ENCODE measurements around the gene ARSG. TPM values are rescaled to one million over a fixed set of nuclear protein-coding genes. Genes with fewer than 3 reads are reported as not detected.
"Not testable (repeated sequence)": the region's sequence is repeated elsewhere in the genome, so short reads cannot be mapped to it uniquely, and the experiment has no call there.

ARSG gene
- total and polyA plus RNA-seq, 4 donors: 1.5 to 5.4 (median 2.3) TPM

- Histone ChIP-seq H3K27ac (ENCODE audit: low read depth in 1 of 2, low read length in 2 of 2) (no peak overlapping the region), H3K27me3 (ENCODE audit: control insufficient read depth in 4 of 4, insufficient read depth in 4 of 4, low read length in 3 of 4) (no peaks in the 10 kb centered on the region), H3K36me3 (ENCODE audit: control insufficient read depth in 4 of 4, insufficient read depth in 3 of 4, low read depth in 1 of 4, low read length in 3 of 4) (no peaks in the 10 kb centered on the region), H3K4me3 (ENCODE audit: low read depth in 1 of 3, low read length in 3 of 3) (no peak overlapping the region), H3K9ac (ENCODE audit: low read depth in 1 of 2, low read length in 2 of 2) (no peak overlapping the region), H3K9me3 (ENCODE audit: control insufficient read depth in 4 of 4, low read length in 3 of 4) (peaks cover 0 to 2% (median 0%) of the 10 kb centered on the region in 4 donors), H3K4me1 (ENCODE audit: control insufficient read depth in 4 of 4, insufficient read depth in 4 of 4, low read length in 3 of 4) (peaks cover 0 to 6% (median 5%) of the 10 kb centered on the region in 4 donors)
- WGBS: 97% methylated on average over 7 of the region's 7 CpGs
- TF ChIP-seq, protein P1, sequence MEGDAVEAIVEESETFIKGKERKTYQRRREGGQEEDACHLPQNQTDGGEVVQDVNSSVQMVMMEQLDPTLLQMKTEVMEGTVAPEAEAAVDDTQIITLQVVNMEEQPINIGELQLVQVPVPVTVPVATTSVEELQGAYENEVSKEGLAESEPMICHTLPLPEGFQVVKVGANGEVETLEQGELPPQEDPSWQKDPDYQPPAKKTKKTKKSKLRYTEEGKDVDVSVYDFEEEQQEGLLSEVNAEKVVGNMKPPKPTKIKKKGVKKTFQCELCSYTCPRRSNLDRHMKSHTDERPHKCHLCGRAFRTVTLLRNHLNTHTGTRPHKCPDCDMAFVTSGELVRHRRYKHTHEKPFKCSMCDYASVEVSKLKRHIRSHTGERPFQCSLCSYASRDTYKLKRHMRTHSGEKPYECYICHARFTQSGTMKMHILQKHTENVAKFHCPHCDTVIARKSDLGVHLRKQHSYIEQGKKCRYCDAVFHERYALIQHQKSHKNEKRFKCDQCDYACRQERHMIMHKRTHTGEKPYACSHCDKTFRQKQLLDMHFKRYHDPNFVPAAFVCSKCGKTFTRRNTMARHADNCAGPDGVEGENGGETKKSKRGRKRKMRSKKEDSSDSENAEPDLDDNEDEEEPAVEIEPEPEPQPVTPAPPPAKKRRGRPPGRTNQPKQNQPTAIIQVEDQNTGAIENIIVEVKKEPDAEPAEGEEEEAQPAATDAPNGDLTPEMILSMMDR (IDR thresholded peaks at IDR 0.05; ENCODE audit: low read depth, low read length, missing input control): no peak
- TF ChIP-seq MAX (IDR thresholded peaks at IDR 0.05) (no peak), HNF4G (IDR thresholded peaks at IDR 0.05) (no peak), NR2F2 (IDR thresholded peaks at IDR 0.05) (no peak), TAF1 (conservative IDR thresholded peaks at IDR 0.05) (no peak), HNF4A (conservative IDR thresholded peaks at IDR 0.05) (no peak)
- DNase-seq (ENCODE audit: low spot score): no peak
Observed at GRCh38 chr17:68401288-68401687, 110.0 kb downstream of the ARSG start.

DNA sequence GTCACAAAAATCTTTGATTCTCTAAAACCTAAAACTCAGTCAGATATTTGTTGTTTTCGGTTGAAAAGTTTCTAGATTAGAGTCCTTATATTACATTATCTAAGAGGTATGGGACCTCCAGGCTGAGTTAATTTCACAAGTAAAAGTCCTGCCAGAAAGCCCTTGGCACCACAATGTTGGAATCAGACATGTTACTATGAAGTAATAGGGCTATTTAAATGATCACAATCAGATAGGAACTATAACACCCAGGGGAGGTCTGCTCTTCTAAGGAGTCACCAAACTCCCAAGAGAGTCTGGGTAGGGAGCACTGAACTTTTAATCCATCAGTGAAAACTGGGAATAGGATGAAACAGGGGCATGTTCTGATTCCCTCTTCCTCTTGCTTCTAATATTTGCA is 111.8 kb downstream of the ARSG start:
- 88% methylated on average over 1 of the region's 1 CpG for WGBS
- TF ChIP-seq, protein P2, sequence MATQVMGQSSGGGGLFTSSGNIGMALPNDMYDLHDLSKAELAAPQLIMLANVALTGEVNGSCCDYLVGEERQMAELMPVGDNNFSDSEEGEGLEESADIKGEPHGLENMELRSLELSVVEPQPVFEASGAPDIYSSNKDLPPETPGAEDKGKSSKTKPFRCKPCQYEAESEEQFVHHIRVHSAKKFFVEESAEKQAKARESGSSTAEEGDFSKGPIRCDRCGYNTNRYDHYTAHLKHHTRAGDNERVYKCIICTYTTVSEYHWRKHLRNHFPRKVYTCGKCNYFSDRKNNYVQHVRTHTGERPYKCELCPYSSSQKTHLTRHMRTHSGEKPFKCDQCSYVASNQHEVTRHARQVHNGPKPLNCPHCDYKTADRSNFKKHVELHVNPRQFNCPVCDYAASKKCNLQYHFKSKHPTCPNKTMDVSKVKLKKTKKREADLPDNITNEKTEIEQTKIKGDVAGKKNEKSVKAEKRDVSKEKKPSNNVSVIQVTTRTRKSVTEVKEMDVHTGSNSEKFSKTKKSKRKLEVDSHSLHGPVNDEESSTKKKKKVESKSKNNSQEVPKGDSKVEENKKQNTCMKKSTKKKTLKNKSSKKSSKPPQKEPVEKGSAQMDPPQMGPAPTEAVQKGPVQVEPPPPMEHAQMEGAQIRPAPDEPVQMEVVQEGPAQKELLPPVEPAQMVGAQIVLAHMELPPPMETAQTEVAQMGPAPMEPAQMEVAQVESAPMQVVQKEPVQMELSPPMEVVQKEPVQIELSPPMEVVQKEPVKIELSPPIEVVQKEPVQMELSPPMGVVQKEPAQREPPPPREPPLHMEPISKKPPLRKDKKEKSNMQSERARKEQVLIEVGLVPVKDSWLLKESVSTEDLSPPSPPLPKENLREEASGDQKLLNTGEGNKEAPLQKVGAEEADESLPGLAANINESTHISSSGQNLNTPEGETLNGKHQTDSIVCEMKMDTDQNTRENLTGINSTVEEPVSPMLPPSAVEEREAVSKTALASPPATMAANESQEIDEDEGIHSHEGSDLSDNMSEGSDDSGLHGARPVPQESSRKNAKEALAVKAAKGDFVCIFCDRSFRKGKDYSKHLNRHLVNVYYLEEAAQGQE (IDR thresholded peaks at IDR 0.05): no peak
- TF ChIP-seq EGR1 (IDR thresholded peaks at IDR 0.05; ENCODE audit: low read depth in 2 of 2) (no peak), FOXA2 (IDR thresholded peaks at IDR 0.05) (no peak), HNF4A (conservative IDR thresholded peaks at IDR 0.05) (no peak), YY1 (IDR thresholded peaks at IDR 0.05) (no peak), SP1 (IDR thresholded peaks at IDR 0.05) (no peak), JUND (IDR thresholded peaks at IDR 0.05) (no peak), FOXA1 (IDR thresholded peaks at IDR 0.05) (no peak), NR2F2 (IDR thresholded peaks at IDR 0.05) (no peak), HNF4G (IDR thresholded peaks at IDR 0.05) (no peak), GABPA (IDR thresholded peaks at IDR 0.05 in 1 of 2, conservative IDR thresholded peaks at IDR 0.05 in 1 of 2) (no peak), RAD21 (IDR thresholded peaks at IDR 0.05) (no peak), TAF1 (conservative IDR thresholded peaks at IDR 0.05) (no peak), RXRA (IDR thresholded peaks at IDR 0.05) (no peak), MAX (IDR thresholded peaks at IDR 0.05) (no peak), ZBTB33 (IDR thresholded peaks at IDR 0.05) (no peak)
- TF ChIP-seq, protein P3, sequence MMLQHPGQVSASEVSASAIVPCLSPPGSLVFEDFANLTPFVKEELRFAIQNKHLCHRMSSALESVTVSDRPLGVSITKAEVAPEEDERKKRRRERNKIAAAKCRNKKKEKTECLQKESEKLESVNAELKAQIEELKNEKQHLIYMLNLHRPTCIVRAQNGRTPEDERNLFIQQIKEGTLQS (IDR thresholded peaks at IDR 0.05): no peak
- TF ChIP-seq, protein P1 (IDR thresholded peaks at IDR 0.05; ENCODE audit: low read depth, low read length, missing input control): no peak
- Histone ChIP-seq H3K27ac (ENCODE audit: low read depth in 1 of 2, low read length in 2 of 2) (no peak overlapping the region), H3K9me3 (ENCODE audit: control insufficient read depth in 4 of 4, low read length in 3 of 4) (peaks cover 0 to 2% (median 0%) of the 10 kb centered on the region in 4 donors), H3K36me3 (ENCODE audit: control insufficient read depth in 4 of 4, insufficient read depth in 3 of 4, low read depth in 1 of 4, low read length in 3 of 4) (no peaks in the 10 kb centered on the region), H3K9ac (ENCODE audit: low read depth in 1 of 2, low read length in 2 of 2) (no peak overlapping the region), H3K4me3 (ENCODE audit: low read depth in 1 of 3, low read length in 3 of 3) (no peak overlapping the region), H3K4me1 (ENCODE audit: control insufficient read depth in 4 of 4, insufficient read depth in 4 of 4, low read length in 3 of 4) (peaks cover 0 to 6% (median 5%) of the 10 kb centered on the region in 4 donors), H3K27me3 (ENCODE audit: control insufficient read depth in 4 of 4, insufficient read depth in 4 of 4, low read length in 3 of 4) (no peaks in the 10 kb centered on the region)
- DNase-seq (ENCODE audit: low spot score): no peak

DNA sequence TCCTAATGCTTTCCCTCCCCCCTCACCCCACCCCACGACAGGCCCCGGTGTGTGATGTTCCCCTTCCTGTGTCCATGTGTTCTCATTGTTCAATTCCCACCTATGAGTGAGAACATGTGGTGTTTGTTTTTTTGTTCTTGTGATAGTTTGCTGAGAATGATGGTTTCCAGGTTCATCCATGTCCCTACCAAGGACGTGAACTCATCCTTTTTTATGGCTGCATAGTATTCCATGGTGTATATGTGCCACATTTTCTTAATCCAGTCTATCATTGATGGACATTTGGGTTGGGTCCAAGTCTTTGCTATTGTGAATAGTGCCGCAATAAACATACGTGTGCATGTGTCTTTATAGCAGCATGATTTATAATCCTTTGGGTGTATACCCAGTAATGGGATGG is 112.5 kb downstream of the ARSG start:
- DNase-seq (ENCODE audit: low spot score); H3K9ac ChIP-seq (ENCODE audit: low read depth in 1 of 2, low read length in 2 of 2); H3K9me3 ChIP-seq (ENCODE audit: control insufficient read depth in 4 of 4, low read length in 3 of 4); H3K4me3 ChIP-seq (ENCODE audit: low read depth in 1 of 3, low read length in 3 of 3); H3K4me1 ChIP-seq (ENCODE audit: control insufficient read depth in 4 of 4, insufficient read depth in 4 of 4, low read length in 3 of 4); H3K27me3 ChIP-seq (ENCODE audit: control insufficient read depth in 4 of 4, insufficient read depth in 4 of 4, low read length in 3 of 4); H3K36me3 ChIP-seq (ENCODE audit: control insufficient read depth in 4 of 4, insufficient read depth in 3 of 4, low read depth in 1 of 4, low read length in 3 of 4); H3K27ac ChIP-seq (ENCODE audit: low read depth in 1 of 2, low read length in 2 of 2): not testable (repeated sequence)
- WGBS: 95% methylated on average over 5 of the region's 5 CpGs
